Suppressor macrophage (primary cell): ENCODE results near the gene FSCN2.
A peak's percentile ranks its signal among the peaks of the same experiment; 100 is the strongest.
"Not testable (repeated sequence)": the region's sequence is repeated elsewhere in the genome, so short reads cannot be mapped to it uniquely, and the experiment has no call there.

Experiments used
- DNase-seq, 4 experiments: peaks; one replicate each; pipeline ENCODE4 v3.0.0-alpha.2; 2020 to 2022

Gene FSCN2

DNA sequence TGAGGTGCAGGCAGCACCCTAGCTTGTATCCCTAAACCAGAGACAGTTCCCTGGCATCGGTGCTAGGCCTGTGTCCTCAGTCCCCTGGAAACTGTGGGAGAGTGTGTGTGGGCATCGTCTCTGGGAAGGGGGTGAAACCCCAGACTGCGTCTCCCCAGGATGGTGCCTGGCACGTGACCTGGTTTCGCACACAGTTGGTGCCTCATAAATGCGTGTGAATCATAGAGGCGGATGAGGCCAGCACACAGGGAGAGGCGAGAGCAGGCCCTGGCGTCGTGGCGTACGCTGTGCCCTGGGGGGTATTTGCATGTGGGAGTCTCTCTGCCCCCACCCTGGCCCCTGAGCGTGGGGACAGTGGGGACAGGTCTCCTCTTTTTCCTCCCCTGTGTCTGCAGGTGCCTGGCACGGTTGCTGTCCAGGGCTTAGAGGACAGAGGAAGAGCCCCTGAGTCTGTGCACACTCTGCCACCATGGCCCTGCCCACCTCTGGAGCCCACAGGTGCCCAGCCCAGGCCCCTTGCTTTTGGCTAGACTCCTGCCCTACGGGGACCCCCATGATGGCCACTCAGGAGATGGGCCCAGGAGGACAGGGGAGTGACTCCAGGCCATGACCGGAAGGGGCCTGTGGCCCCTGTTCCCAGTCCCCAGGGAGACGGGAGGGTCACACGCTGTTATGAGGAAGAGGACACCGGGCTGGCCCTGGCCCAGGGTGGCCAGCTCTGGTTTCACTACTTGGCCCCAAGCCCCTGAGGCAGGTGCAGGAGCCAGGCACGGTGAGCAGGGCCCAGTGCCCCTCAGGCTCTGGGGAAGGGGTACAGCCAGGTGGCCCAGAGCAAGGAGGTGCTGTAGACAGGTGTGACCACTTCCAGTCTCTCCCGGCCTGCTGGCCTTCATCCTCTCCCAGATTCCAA, 1.3 kb upstream of the FSCN2 start:
- DNase-seq, result no peak

DNA sequence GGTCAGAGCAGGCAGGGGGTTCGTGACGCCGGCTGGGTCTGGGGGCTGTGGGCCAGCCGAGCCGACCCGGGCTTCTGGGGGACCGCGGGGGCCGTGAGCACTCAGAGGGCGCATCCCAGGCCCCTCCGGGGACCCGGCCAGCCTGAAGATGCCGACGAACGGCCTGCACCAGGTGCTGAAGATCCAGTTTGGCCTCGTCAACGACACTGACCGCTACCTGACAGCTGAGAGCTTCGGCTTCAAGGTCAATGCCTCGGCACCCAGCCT, 140 bp downstream of the FSCN2 start:
- DNase-seq, result no peak

DNA sequence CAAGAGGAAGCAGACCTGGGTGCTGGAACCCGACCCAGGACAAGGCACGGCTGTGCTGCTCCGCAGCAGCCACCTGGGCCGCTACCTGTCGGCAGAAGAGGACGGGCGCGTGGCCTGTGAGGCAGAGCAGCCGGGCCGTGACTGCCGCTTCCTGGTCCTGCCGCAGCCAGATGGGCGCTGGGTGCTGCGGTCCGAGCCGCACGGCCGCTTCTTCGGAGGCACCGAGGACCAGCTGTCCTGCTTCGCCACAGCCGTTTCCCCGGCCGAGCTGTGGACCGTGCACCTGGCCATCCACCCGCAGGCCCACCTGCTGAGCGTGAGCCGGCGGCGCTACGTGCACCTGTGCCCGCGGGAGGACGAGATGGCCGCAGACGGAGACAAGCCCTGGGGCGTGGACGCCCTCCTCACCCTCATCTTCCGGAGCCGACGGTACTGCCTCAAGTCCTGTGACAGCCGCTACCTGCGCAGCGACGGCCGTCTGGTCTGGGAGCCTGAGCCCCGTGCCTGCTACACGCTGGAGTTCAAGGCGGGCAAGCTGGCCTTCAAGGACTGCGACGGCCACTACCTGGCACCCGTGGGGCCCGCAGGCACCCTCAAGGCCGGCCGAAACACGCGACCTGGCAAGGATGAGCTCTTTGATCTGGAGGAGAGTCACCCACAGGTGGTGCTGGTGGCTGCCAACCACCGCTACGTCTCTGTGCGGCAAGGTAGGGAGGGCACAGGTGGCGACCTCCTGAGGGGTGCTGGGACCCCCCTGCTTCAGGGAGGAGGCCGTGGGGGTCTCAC, 667 bp downstream of the FSCN2 start:
- DNase-seq, result no peak

- no peak for DNase-seq
Observed at GRCh38 chr17:81529437-81529803, 1.2 kb downstream of the FSCN2 start.

- not testable (repeated sequence) for DNase-seq
Observed at GRCh38 chr17:81531013-81531412, 2.8 kb downstream of the FSCN2 start.

GRCh38 chr17:81531998-81532404, 3.8 kb downstream of the FSCN2 start:
- DNase-seq, result not testable (repeated sequence)

DNA sequence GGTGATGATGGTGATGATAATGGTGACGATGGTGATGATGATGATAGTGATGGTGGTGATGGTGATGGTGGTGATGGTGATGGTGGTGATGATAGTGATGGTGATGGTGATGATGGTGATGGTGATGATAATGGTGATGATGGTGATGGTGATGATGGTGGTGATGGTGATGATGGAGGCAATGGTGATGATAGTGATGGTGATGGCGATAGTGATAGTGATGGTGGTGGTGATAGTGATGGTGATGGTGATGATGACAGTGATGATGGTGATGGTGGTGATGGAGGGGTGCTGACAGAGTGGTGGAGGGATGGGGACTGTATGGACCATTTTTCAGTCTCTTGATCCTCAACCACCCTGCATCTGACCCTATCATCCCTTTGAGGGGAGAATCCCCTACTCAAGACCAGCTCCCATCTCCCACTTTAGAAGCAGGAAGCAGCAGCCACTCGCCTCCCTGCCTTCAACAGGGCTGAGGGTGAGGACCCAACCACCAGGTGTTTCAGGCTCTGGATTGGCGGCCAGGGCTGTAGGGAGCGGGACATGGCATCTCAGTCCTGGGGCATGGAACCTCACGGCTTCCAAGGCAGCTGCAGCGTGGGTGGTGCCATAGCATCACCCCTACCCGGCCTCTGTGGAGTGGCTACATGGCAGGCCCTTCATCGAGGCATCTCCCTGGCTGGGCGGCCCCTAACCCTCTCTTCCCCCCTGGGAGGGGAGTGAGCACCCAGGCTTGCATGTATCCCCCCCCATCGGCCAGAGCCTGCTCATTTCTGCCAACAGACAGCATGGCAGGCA, 4.5 kb downstream of the FSCN2 start:
- DNase-seq, result no peak

- no peak for DNase-seq
Observed at GRCh38 chr17:81533339-81534141, 5.4 kb downstream of the FSCN2 start.

GRCh38 chr17:81534157-81535006, 6.2 kb downstream of the FSCN2 start:
- DNase-seq, result no peak

GRCh38 chr17:81535007-81535328, 6.8 kb downstream of the FSCN2 start:
- no peak for DNase-seq

GRCh38 chr17:81535480-81536298, 7.5 kb downstream of the FSCN2 start:
- DNase-seq, result no peak

- peak in 2 of 4 experiments; percentile 26 to 31 for DNase-seq
Observed at GRCh38 chr17:81536299-81537290, 8.4 kb downstream of the FSCN2 start.

- peak in 3 of 4 experiments; percentile 18 to 54 (median 33) for DNase-seq
Observed at GRCh38 chr17:81537343-81537855, 9.2 kb downstream of the FSCN2 start.

GRCh38 chr17:81537856-81538555, 9.8 kb downstream of the FSCN2 start:
- DNase-seq, result no peak

- DNase-seq, result no peak
Observed at GRCh38 chr17:81538651-81539570, 10.7 kb downstream of the FSCN2 start.

DNA sequence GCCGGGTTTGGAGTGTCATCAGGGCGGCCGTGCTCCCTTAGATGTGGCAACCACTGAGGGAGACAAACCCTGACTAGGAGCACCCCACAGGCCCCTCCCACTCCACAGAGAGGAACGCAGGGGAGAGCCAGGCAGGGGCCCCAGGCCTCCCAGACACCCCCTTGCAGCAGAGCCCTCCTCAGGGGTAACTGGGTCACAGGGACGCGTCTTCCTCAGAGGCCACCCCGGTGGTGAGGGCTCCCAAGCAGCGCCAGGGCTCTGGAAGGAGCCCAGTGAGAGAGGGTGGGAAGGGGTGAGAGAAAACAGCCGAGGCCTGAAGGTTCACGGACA, 11.4 kb downstream of the FSCN2 start:
- DNase-seq, result no peak

- no peak for DNase-seq
Observed at GRCh38 chr17:81539961-81540675, 11.9 kb downstream of the FSCN2 start.
